Activated CD4-positive, CD25-positive, alpha-beta regulatory T cell treated with anti-CD3 and anti-CD28 coated beads, Interleukin-2, amount 50 U/mL, for 16 hours (primary cell): ENCODE results near the gene SLIT1.

ENCODE experiments used
- DNase-seq: peaks from one replicate; pipeline ENCODE4 v3.0.0-alpha.2; 2020; ENCODE audit warnings: low read depth, low spot score

The SLIT1 gene

GRCh38 chr10:97185326-97186058, at the start of gene SLIT1:
Gene SLIT1 (minus strand): TSS chr10:97185959. CDS start chr10:97185674, 285 bp downstream.
- no peak for DNase-seq

- no peak for DNase-seq
Observed at GRCh38 chr10:97235353-97235752, 49.6 kb upstream of the SLIT1 start.

DNA sequence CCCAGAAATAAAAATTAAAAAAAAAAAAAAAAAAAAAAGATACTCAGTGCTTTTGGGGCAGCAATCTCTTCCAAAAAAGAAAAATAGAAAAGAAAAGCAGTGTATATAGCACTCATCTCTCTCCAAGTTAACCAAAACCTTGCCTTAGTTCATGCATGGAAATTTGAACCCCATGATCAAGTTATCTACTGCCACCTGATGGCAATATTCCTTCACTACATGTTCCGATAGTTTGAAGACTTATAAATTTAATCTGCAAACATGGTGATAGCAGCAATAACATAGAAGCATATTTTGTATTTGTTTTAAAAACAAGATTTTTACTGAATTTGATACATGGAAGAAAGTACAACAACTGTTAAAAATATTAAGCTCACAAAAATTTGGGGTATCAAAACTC, 48.6 kb upstream of the SLIT1 start:
- DNase-seq, result no peak

DNA sequence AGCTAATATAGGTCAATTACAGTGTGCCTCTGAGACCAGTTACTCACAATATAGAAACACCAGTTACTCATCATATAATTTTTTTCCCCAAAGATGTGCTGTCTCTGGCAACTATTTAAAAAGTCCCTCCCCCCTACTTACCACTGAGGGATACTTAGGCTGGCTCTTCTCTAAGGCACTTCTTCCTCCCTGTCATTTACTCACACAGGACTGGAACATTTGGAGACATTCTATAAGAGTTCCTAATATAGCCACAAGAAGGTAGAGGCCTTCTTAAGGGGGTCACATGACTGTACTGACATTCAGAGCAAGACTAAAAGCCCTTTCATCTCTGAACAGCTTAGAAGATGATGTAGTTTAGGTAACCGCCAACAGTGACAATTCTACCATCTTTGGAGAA, 44.4 kb upstream of the SLIT1 start:
- DNase-seq, result no peak

DNA sequence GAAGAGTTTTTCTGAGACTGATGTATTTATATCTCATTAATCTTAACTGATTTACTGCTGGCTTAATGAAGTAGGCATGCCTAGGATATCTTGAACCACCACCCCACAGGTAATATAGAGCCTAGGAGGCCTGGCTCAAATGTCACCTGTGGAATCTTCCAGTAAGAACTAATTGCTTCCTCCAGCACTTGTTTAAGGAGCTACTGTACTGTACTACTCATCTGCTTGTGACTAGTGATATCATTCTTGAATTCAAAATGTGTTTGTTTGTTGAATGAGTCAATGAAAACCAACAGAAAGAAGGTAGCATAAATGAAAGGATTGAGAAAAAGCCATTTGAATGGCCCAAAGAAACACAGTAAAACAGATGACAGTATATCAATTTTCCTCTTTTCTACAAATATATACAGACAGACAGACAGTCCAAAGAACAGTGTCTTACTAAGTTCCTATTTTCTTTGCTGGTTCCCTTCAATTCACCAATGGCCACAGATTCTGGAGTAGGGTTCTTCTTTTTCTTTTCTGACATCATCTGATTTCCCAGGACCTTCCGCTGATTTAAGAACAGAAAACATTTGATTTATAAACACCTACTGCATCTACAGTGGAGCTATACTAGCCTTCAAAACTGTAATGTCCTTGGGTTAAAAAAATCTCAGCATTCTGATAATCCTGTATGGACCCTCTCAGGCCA, 43.7 kb upstream of the SLIT1 start:
- DNase-seq, result no peak

GRCh38 chr10:97228775-97229157, 43.0 kb upstream of the SLIT1 start:
- no peak for DNase-seq

- no peak for DNase-seq
Observed at GRCh38 chr10:97228130-97228774, 42.5 kb upstream of the SLIT1 start.

- DNase-seq, result no peak
Observed at GRCh38 chr10:97226398-97226797, 40.6 kb upstream of the SLIT1 start.

DNA sequence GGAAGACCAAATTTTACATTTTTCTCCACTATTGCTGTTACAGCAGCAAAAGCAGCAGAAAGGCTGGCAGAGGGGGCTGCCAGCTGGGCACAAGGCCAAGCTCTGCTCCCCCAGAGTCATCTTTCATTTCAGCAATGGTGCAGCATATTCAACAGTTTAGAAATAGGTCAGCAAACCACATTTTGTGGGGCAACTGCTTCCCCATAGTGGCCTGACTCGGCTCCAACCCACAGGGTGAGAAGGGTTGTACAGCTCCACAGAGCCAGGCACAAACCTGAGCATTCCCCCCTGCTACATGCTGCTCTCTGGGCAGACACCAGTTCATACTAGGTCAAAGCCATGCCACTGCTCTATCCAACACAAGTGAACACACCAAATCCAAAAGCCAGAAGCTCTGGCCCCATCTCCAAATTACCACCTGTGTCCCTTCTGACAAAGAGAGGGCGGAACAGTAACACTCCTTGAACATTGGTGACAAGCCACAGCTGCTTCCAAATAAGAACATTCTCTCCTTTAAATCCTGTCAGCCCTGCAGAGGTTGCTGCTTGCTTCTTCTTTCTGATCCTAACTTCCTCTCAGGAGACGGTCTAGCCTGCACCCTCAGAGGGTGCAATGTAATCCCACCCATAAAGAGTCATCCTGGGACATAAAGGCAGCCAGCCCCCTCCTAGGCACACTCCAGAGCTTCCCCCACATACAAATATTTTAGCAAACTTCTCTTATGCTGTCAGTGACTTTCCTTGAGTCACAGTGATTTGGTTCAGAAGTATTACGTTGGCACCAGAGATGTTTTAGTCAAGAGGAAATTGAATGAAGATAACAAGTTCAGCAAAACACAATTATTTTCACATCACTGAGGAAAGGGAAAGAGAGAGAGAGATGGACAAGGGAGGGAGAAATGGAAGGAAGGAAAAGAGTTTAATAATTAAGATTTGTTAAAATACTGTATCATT, 39.0 kb upstream of the SLIT1 start:
- no peak for DNase-seq

GRCh38 chr10:97222326-97222961, 36.7 kb upstream of the SLIT1 start:
- DNase-seq, result no peak

DNA sequence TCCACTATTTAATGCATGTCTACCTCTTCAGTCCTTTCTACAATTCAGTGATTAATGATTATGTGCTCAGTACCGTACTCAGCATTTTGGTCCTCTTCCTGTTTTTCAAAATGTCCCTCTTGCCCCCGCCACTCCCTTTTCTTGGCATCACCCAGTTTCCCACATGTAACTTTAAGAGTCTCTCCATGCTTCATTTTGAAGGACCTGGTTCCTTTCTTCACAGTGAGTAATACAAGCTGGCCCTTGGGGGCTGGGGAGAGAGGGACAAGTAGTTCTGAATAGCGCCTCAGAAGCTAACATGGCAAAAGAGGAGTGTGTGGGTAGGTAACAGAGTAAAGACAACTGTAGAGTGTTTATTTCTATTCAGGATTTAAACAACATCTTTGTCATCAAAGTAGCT, 34.6 kb upstream of the SLIT1 start:
- no peak for DNase-seq

- DNase-seq, result no peak
Observed at GRCh38 chr10:97217299-97217698, 31.5 kb upstream of the SLIT1 start.

DNA sequence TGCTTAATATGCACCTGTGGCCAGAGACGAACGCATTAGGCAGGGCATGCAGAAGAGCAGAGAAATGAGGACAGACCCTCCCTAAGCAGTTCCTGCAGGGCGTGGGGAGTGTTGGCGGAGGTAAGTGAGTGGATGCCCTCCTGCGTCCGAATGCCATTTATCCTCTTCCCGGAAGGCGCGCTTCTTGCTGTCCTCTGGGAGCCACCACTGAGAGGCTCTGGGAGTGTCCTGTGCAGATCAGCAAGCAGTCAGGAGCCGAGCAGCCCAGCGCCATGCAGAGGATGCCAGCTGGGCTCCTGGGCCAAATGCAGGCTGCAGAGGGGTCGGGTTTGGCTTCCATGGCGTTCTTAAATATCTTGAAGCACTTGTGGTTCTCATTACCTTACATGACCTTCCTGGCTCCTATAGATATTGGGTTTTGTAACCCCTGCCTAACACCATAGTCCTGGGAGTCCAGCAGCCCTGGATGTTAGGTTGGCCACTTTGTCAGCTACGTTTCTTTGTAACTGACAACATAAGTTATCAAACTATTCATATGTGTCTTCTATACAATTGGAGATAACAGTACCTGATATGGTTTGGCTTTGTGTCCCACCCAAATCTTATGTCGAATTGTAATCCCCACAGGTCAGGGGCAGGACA, 30.0 kb upstream of the SLIT1 start:
- DNase-seq, result no peak

DNA sequence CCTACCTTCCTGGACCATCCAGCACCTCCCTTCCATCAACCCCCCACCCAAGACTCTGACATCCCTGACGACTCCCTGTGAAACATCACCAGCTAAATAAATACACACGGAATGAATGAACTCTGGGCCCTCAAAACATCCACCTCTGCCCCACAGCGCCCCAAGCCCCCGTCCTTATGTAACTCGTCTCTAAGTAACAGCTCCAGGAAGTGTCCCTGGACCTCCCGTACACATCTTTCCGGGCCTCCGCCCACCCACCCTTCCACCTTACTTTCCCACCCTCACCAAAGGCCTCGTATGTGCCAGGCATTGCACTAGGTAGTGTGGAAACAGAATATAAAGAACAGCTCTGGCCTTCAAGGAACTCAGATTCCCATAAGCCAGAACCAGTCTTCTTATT, 27.7 kb upstream of the SLIT1 start:
- DNase-seq, result no peak

GRCh38 chr10:97211229-97211628, 25.5 kb upstream of the SLIT1 start:
- no peak for DNase-seq

- DNase-seq, result peak; percentile 39
Observed at GRCh38 chr10:97210543-97210960, 24.8 kb upstream of the SLIT1 start.

GRCh38 chr10:97207756-97208346, 22.1 kb upstream of the SLIT1 start:
- no peak for DNase-seq

DNA sequence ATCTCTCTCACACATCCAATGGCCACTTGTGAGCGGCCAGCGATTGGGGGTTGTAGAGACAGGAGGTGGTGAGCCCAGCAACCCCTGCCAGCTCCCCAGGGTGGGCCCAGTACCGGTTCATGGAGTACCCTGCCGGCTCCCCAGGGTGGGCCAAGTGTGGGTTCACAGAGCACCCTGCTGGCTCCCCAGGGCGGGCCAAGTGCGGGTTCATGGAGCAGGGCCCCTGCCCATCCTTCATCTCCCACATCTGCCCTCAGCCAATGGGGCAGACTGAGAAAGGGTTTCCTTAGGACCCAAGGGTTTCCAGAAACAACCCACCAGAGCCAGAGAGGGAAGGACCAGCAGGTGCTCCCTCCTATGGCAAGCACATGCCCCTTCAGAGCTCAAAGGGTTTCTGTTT, 21.4 kb upstream of the SLIT1 start:
- no peak for DNase-seq

DNA sequence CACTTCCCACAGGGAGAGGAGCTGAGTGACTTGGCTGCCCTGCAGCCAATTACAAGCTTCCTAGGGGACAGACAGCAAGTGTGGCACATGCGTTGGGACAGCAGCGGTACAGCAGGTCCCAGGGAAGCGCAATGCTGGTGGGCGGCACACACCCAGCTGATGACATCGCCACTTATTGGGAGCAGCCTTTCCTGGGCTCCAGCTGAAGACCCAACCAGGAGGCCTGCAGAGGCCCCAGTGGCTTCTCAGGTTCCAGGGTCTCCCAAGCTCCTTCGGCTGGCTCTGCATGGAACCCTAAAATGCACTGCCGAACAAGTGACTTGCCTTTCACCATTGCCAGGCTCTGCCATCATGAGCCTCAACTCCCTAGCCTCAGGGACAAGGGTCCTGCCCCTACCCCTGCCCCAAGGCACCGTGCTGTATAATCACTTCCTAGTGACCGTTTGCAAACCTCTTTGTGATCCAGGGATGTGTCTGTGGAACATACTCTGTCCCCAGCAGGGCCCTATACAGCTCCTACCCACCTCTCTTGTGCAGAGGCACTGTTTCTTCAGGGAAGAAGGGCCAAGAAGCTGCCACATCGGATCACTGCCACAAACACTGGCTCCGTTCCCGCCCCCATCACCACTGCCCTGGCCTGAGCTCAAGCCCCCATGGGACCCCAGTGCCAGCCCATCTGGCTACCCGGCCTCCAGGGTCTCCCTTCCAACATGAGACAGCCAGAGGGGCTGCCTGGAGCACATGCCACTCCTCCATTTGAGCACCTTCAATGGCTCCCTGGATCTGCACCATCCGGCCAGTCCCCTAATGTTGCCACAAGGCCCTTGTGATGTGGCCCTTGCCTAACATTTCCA, 19.3 kb upstream of the SLIT1 start:
- DNase-seq, result no peak
